ENCODE measurements around the gene LIN37.

The LIN37 gene

GRCh38 chr19:35784503-35785338 lies 36.3 kb downstream of the LIN37 start:
- no peak for TF ChIP-seq CTCF (conservative IDR thresholded peaks at IDR 0.05; ENCODE audit: low read depth, low read length)
- no peak for DNase-seq (ENCODE audit: low read depth)
- no peak overlapping the region for H3K4me3 ChIP-seq (ENCODE audit: low read depth, low read length)

- no peak overlapping the region for H3K4me3 ChIP-seq (ENCODE audit: low read depth, low read length)
- TF ChIP-seq CTCF (conservative IDR thresholded peaks at IDR 0.05; ENCODE audit: low read depth, low read length): no peak
- no peak for DNase-seq (ENCODE audit: low read depth)
Observed at GRCh38 chr19:35785339-35785627, 36.9 kb downstream of the LIN37 start.

GRCh38 chr19:35786299-35787160 lies 38.2 kb downstream of the LIN37 start:
- H3K4me3 ChIP-seq (ENCODE audit: low read depth, low read length): no peak overlapping the region
- TF ChIP-seq CTCF (conservative IDR thresholded peaks at IDR 0.05; ENCODE audit: low read depth, low read length): no peak
- DNase-seq (ENCODE audit: low read depth): no peak

GRCh38 chr19:35787227-35787799 lies 38.9 kb downstream of the LIN37 start:
- no peak overlapping the region for H3K4me3 ChIP-seq (ENCODE audit: low read depth, low read length)
- no peak for TF ChIP-seq CTCF (conservative IDR thresholded peaks at IDR 0.05; ENCODE audit: low read depth, low read length)
- DNase-seq (ENCODE audit: low read depth): no peak

GRCh38 chr19:35788205-35788960 lies 40.0 kb downstream of the LIN37 start:
- H3K4me3 ChIP-seq (ENCODE audit: low read depth, low read length): no peak overlapping the region
- DNase-seq (ENCODE audit: low read depth): no peak
- no peak for TF ChIP-seq CTCF (conservative IDR thresholded peaks at IDR 0.05; ENCODE audit: low read depth, low read length)

- no peak overlapping the region for H3K4me3 ChIP-seq (ENCODE audit: low read depth, low read length)
- no peak for TF ChIP-seq CTCF (conservative IDR thresholded peaks at IDR 0.05; ENCODE audit: low read depth, low read length)
- no peak for DNase-seq (ENCODE audit: low read depth)
Observed at GRCh38 chr19:35789195-35789977, 41.0 kb downstream of the LIN37 start.
